SU-DHL-6 (cell line): Measurements from ENCODE around the gene FOXO6.

Experiments
- EZH2phosphoT487 ChIP-seq: fragments of 200-600 bp; sonication (generic), shearing (Covaris generic); conservative IDR thresholded peaks from 2 replicates; pipeline ENCODE4 v1.6.1; 2018; ENCODE audit warnings: mild to moderate bottlenecking, antibody characterized with exemption, low read length, moderate library complexity, mixed read lengths
- TF ChIP-seq, protein P1 (sequence below): fragments of 200-600 bp; sonication (generic); IDR thresholded peaks from one replicate; pipeline ENCODE4 v1.5.1; 2017; ENCODE audit warnings: antibody characterized with exemption, mild to moderate bottlenecking, low read length, moderate library complexity; ENCODE audit not compliant: insufficient read depth, poor library complexity, severe bottlenecking

DNA sequence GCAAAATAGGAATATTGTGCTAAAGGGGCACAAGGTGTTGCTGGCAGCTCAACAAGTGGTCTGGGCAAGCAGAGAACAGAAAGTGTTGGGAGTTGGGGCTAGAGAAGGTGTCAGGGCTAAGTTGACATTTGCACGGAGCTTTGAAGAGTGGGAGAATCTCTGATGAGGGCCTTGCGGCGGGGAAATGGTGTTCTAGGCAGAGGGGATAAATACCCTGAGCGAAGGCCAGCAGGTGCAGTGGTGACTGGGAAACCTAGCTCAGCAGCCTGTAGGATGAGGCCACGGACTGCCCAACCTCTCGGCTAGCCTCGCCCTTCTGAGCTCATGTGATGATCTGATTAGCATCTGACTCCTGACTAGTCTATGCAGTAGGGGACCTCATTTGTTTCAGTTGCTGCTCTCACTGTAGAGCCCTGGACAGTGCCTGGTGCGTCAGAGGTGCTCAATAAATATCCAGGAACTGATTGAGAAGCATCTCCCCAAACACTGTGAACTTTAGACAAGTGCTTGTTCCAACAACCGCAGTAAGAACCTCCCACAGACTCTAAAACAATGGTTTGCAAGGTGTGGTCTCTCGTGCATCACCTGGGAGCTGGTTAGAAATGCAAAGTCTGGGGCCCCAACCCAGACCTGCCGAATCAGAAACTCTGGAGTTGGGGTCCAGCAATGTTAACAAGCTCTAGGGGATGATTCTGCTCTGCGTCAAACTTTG, 1.0 kb upstream of the FOXO6 start:
- TF ChIP-seq, protein P1, sequence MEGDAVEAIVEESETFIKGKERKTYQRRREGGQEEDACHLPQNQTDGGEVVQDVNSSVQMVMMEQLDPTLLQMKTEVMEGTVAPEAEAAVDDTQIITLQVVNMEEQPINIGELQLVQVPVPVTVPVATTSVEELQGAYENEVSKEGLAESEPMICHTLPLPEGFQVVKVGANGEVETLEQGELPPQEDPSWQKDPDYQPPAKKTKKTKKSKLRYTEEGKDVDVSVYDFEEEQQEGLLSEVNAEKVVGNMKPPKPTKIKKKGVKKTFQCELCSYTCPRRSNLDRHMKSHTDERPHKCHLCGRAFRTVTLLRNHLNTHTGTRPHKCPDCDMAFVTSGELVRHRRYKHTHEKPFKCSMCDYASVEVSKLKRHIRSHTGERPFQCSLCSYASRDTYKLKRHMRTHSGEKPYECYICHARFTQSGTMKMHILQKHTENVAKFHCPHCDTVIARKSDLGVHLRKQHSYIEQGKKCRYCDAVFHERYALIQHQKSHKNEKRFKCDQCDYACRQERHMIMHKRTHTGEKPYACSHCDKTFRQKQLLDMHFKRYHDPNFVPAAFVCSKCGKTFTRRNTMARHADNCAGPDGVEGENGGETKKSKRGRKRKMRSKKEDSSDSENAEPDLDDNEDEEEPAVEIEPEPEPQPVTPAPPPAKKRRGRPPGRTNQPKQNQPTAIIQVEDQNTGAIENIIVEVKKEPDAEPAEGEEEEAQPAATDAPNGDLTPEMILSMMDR, result no peak
- TF ChIP-seq EZH2phosphoT487, result no peak
